CD4-positive, alpha-beta T cell treated with Interleukin-2 at 100 ng/mL for 4 hours (primary cell): ENCODE data around the gene SLC25A10.

Source experiments
- DNase-seq: peaks from one replicate; pipeline ENCODE4 v3.0.0-alpha.2; 2020; ENCODE audit warnings: low spot score

SLC25A10 gene

GRCh38 chr17:81687770-81688541 is 24.1 kb upstream of the SLC25A10 start:
- no peak for DNase-seq

GRCh38 chr17:81688616-81689015 is 23.5 kb upstream of the SLC25A10 start:
- DNase-seq: no peak

- no peak for DNase-seq
Measured at GRCh38 chr17:81690066-81690465, 22.0 kb upstream of the SLC25A10 start.

- no peak for DNase-seq
Measured at GRCh38 chr17:81690549-81690948, 21.5 kb upstream of the SLC25A10 start.

GRCh38 chr17:81691196-81691595 is 20.9 kb upstream of the SLC25A10 start:
- DNase-seq: no peak

GRCh38 chr17:81691608-81692007 is 20.5 kb upstream of the SLC25A10 start:
- no peak for DNase-seq

- DNase-seq: no peak
Measured at GRCh38 chr17:81693509-81694210, 18.4 kb upstream of the SLC25A10 start.

GRCh38 chr17:81694810-81695209 is 17.3 kb upstream of the SLC25A10 start:
- DNase-seq: no peak

GRCh38 chr17:81695211-81695610 is 16.9 kb upstream of the SLC25A10 start:
- DNase-seq: no peak

- no peak for DNase-seq
Measured at GRCh38 chr17:81695801-81696200, 16.3 kb upstream of the SLC25A10 start.

- DNase-seq: no peak
Measured at GRCh38 chr17:81696218-81696941, 15.7 kb upstream of the SLC25A10 start.

- DNase-seq: no peak
Measured at GRCh38 chr17:81697261-81698044, 14.6 kb upstream of the SLC25A10 start.

GRCh38 chr17:81700353-81701287 is 11.5 kb upstream of the SLC25A10 start:
- DNase-seq: no peak

- no peak for DNase-seq
Measured at GRCh38 chr17:81701288-81702071, 10.6 kb upstream of the SLC25A10 start.

GRCh38 chr17:81702934-81703746 is 8.9 kb upstream of the SLC25A10 start, which contains the start of gene MRPL12:
Gene MRPL12 (plus strand): TSS chr17:81703367. CDS start chr17:81703502, 135 bp downstream.
- DNase-seq: peak; percentile 91

- DNase-seq: no peak
Measured at GRCh38 chr17:81703747-81704654, 8.1 kb upstream of the SLC25A10 start.

GRCh38 chr17:81705518-81706231 is 6.4 kb upstream of the SLC25A10 start:
- no peak for DNase-seq
